ENCODE measurements around the gene EVA1A. TPM values are rescaled to one million over a fixed set of nuclear protein-coding genes. Genes with fewer than 3 reads are reported as not detected.

EVA1A gene
- total RNA-seq, 1 donor from 2014 or later, result 9.7 TPM

- DNase-seq, result no peak
Observed at GRCh38 chr2:75589391-75590105, 28.8 kb upstream of the EVA1A start.

GRCh38 chr2:75587954-75588587 is 27.3 kb upstream of the EVA1A start:
- no peak for DNase-seq

- no peak for DNase-seq
Observed at GRCh38 chr2:75586971-75587370, 26.2 kb upstream of the EVA1A start.

DNA sequence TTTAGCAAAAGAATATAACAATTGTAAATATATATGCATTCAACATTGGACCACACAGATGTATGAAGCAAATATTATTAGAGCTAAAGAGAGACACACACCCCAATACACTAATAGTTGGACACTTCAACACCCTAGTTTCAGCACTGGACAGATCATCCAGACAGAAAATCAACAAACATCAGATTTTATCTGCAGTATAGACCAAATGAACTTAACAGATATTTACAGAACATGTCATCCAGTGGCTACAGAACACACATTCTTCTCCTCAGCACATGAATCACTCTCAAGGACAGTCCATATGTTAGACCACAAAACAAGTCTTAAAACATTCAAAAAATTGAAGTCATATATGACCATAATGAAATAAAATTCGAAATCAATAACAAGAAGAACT is 22.1 kb upstream of the EVA1A start:
- DNase-seq, result no peak

DNA sequence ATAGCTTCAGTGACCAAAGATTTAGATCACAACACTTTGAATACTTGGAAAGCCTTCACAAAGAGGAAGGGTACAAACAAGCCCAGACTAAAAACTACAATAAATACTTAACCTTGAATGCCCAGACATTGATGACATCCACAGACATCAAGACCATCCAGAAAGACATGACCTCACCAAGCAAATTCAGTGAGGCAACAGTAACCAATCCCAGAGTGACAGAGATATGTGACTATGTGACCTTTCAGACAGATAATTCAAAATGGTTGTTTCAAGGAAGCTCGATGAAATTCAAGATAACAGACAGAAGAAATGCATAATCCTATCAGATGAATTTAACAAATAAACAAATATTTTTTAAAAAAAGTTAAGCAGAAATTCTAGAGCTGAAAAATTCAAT is 19.9 kb upstream of the EVA1A start:
- no peak for DNase-seq

DNA sequence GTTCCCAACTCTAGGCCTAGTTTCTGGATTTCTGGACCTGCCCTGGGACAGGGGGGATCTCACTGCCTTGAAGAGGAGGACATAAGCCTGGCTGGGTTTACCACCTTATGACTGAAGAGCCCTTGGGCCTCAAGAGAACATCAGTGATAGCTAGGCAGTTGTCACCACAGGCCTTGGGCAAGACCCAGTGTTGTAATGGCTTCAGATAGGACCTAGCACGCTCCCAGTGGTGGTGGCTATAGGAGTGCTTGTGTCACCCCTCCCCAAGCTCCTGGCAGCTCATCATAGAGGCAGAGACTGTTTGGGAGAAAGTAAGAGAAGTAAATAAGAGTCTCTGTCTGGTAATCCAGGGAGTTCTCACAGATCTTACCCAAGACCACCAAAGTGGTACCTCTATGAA is 19.4 kb upstream of the EVA1A start:
- DNase-seq, result no peak

GRCh38 chr2:75579186-75579585 is 18.4 kb upstream of the EVA1A start:
- DNase-seq, result no peak

DNA sequence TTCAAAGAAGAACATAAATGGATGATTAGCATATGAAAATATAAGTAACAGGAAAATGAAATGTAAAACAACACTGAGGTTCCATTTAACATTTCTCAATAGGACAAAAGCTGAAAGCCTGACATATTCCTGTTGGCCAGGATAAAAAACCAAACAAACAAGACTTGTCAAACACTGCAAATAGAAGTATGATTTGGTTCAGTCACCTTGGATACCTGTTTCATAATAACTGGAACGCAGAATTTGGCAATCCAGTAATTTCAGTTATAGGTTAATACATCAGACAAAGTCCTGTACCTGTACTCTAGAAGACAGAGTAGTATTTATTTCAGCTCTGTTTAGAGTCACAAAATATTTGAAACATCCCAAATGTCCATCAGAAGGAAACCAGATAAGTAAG is 16.5 kb upstream of the EVA1A start:
- no peak for DNase-seq

GRCh38 chr2:75574106-75574505 is 13.4 kb upstream of the EVA1A start:
- no peak for DNase-seq

GRCh38 chr2:75573145-75573878 is 12.6 kb upstream of the EVA1A start:
- no peak for DNase-seq

- no peak for DNase-seq
Observed at GRCh38 chr2:75571730-75572430, 11.1 kb upstream of the EVA1A start.

- peak; percentile 87 for DNase-seq
Observed at GRCh38 chr2:75570948-75571729, 10.4 kb upstream of the EVA1A start.

- DNase-seq, result no peak
Observed at GRCh38 chr2:75570024-75570947, 9.5 kb upstream of the EVA1A start.

DNA sequence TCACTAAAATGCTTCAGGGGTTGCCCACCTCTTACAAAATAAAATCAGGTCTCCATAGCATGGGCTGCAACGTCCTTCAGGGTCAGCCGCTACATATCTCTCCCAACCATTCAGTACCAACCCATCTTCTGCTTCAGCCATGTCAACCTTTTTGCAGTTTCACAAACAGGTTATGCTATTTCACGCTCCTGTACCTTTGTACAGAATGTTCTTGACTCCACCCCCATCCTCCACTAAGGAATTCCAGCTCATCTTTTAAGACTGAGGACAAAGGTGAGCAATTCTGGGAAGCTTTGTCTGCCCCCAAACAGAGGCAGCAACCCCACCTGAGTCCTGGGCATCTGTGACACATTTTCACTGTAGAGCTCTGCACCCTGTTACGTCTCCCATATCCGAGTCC is 8.8 kb upstream of the EVA1A start:
- DNase-seq, result no peak

DNA sequence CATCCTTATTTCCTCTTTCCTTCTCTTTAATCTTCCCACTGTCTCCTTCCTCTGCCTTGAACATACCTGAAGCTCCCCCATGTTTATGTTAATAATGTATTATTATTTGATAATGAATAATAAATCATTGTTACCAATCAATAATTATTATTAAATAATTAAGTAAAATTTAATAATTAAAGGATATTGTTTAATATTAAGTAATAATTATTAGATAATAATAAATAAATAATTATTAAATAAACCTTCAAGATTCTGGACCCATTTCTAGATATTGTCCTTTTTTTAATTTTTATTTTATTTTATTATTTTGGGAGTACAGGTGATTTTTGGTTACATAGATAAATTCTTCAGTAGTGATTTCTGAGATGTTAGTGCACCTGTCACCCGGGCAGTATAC is 7.4 kb upstream of the EVA1A start:
- no peak for DNase-seq

GRCh38 chr2:75565472-75566462 is 5.0 kb upstream of the EVA1A start:
- DNase-seq, result no peak

GRCh38 chr2:75564713-75565359 is 4.1 kb upstream of the EVA1A start:
- DNase-seq, result no peak

- no peak for DNase-seq
Observed at GRCh38 chr2:75564026-75564688, 3.4 kb upstream of the EVA1A start.

DNA sequence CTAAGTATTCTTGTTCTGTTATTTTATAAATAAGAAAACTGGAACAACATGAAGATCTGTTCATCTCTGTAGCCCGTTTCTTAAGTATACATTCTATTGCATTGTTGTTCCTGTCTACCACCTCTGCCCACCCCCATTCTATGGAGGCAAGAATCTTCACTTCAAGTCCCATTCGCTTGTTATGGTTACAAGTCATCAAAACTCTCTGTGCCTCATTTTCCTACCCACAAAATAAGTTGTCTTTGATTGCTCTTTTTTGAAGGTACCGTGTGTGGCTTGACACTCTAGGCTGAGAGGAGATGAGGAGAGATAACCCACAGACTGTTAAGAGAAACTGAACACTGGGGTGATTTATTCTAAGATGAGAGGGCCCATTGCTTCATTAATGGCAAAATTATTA is 2.9 kb upstream of the EVA1A start:
- DNase-seq, result no peak

Data from tongue (tissue), 2 donors.